Measurements from ENCODE around the gene GSN. TPM values are rescaled to one million over a fixed set of nuclear protein-coding genes. Genes with fewer than 3 reads are reported as not detected.

Gene GSN
- total and polyA plus RNA-seq, 2 of the 13 experiments (the other 11 are each of a cell fraction or from before 2014, with no cell fraction given), result 294 to 307 TPM

DNA sequence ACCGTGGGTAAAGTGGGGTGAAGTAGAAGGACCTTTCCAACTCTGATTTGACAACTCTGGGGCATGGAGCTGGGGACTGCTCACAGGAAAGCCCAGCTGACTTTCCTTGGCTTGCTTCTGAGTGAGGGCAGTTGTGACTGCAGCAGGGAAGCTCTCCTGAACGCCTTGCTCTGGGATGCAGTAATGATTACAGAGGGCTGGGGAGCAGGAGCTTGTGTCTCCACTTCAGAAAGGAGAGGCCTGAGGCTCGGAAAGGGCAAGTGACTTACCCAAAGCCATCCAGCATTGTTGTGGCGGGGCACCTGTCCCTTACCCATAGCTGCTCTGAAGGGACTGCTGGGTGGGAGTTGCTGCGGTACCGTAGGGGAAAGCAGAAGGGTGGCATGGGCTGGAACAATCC lies 41.2 kb downstream of the GSN start:
- Histone ChIP-seq H2AFZ (ENCODE audit: low read length) (no peak overlapping the region), H3K4me2 (ENCODE audit: low read depth, low read length) (no peak overlapping the region), H3K4me1 (ENCODE audit: insufficient read depth, low read length) (peaks cover 22% of the 10 kb centered on the region), H3K36me3 (replicated peaks in 1 of 2; ENCODE audit: control insufficient read depth in 1 of 2, insufficient read depth in 2 of 2, low read length in 2 of 2) (peaks cover 33 to 66% of the 10 kb centered on the region in 2 experiments), H3K9me3 (ENCODE audit: low read length) (no peaks in the 10 kb centered on the region), H3K4me3 (replicated peaks in 1 of 3; ENCODE audit: insufficient read depth in 1 of 3, low read depth in 2 of 3, low read length in 3 of 3) (no peak overlapping the region), H3K27ac (ENCODE audit: extremely low read length, insufficient read depth, low read length) (no peak overlapping the region), H4K20me1 (ENCODE audit: insufficient read depth, low read length) (no peaks in the 10 kb centered on the region), H3K9ac (ENCODE audit: insufficient read depth, low read depth, low read length) (no peak overlapping the region), H3K79me2 (ENCODE audit: insufficient read depth, low read length) (no peaks in the 10 kb centered on the region), H3K27me3 (ENCODE audit: control insufficient read depth in 1 of 2, insufficient read depth in 2 of 2, low read length in 2 of 2) (no peaks in the 10 kb centered on the region)
- FAIRE-seq, result no peak
- BruUV-seq (replicated peaks), result no TSS peak
- in situ Hi-C loops (cut with HindIII; ENCODE audit: extremely low pct_ligation_motif_present, low pct_unique_long_range_greater_than_20kb) (no loop called here), intact Hi-C loops (cut with micrococcal nuclease; ENCODE audit: unreplicated experiment) (no loop called here)
- TF ChIP-seq CAMTA2 (CRISPR knock-in tag; IDR thresholded peaks at IDR 0.05; ENCODE audit: borderline replicate concordance), result no peak
- TF ChIP-seq MTA3 (CRISPR knock-in tag; IDR thresholded peaks at IDR 0.05), result no peak
- TF ChIP-seq ZNF441 (CRISPR knock-in tag; IDR thresholded peaks at IDR 0.05; ENCODE audit: borderline replicate concordance), result no peak
- TF ChIP-seq MAF1 (CRISPR knock-in tag; IDR thresholded peaks at IDR 0.05; ENCODE audit: borderline replicate concordance), result no peak
- TF ChIP-seq RBM22 (optimal IDR thresholded peaks at IDR 0.05; ENCODE audit: low read length), result peak; percentile 39
- TF ChIP-seq, protein P1, sequence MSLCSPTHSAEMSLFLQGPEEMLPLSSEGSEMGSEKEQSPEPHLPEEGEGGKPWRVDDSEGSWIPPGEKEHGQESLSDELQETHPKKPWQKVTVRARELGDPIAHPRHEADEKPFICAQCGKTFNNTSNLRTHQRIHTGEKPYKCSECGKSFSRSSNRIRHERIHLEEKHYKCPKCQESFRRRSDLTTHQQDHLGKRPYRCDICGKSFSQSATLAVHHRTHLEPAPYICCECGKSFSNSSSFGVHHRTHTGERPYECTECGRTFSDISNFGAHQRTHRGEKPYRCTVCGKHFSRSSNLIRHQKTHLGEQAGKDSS (CRISPR knock-in tag; IDR thresholded peaks at IDR 0.05; ENCODE audit: borderline replicate concordance, low read depth), result no peak
- TF ChIP-seq SOX13 (IDR thresholded peaks at IDR 0.05), result no peak
- TF ChIP-seq SOX13 (CRISPR knock-in tag; conservative IDR thresholded peaks at IDR 0.05 in 1 of 2, IDR thresholded peaks at IDR 0.05 in 1 of 2), result no peak
- 95% methylated on average over 4 of the region's 6 CpGs for WGBS (ENCODE audit: low lambda C conversion rate)
- no peak for ATAC-seq
- ChIA-PET CTCF (ENCODE audit: low intra/inter-chr PET ratio, low total read pairs) (no interaction called here), POLR2A (interaction anchor here (0.8 to 2.7 kb wide), 4 partner anchors 10 to 20 kb away, joined by 3 to 7 read pairs (median 4); no protein-coding TSS in a partner anchor)
- no peak for DNase-seq (ENCODE audit: low spot score)

Data from HepG2 (cell line).